Left lung (tissue), 10 donors: ENCODE data around the gene AFP. TPM values are rescaled to one million over a fixed set of nuclear protein-coding genes. Genes with fewer than 3 reads are reported as not detected.

Experiments
- ATAC-seq: fragments of 200-7000 bp; cut with Tn5 transposase; one replicate; pipeline ENCODE4 v1.9.1; 2020; ENCODE audit warnings: moderate library complexity
- DNase-seq, 4 donors: peaks; one replicate each; pipeline ENCODE4 v3.0.0-alpha.2; 2013 to 2020
- H3K27ac ChIP-seq, 2 donors: fragments of 200-600 bp; sonication (generic) in 1 of 2; one replicate each; pipeline versions ENCODE4 v1.5.0 to v1.8.0; 2020 to 2021
- H3K27me3 ChIP-seq, 2 donors: fragments of 200-600 bp; sonication (generic) in 1 of 2; one replicate each; pipeline versions ENCODE4 v1.5.0 to v1.8.0; 2020 to 2021
- H3K36me3 ChIP-seq, 2 donors: fragments of 200-600 bp; sonication (generic) in 1 of 2; one replicate each; pipeline versions ENCODE4 v1.5.0 to v1.8.0; 2020 to 2021
- H3K4me1 ChIP-seq, 2 donors: fragments of 200-600 bp; one replicate each; pipeline ENCODE4 v1.8.0; 2021
- H3K4me3 ChIP-seq, 2 donors: fragments of 200-600 bp; sonication (generic) in 1 of 2; one replicate each; pipeline versions ENCODE4 v1.5.0 to v1.8.0; 2020 to 2021; ENCODE audit warnings: mild to moderate bottlenecking in 1 of 2
- H3K9me3 ChIP-seq, 2 donors: fragments of 200-600 bp; sonication (generic) in 1 of 2; one replicate each; pipeline versions ENCODE4 v1.5.0 to v1.8.0; 2020 to 2021
- CTCF ChIP-seq, 2 donors: fragments of 200-600 bp; sonication (generic) in 1 of 2; IDR thresholded peaks; one replicate each; pipeline versions ENCODE4 v1.5.0 to v1.8.0; 2021; ENCODE audit warnings: antibody characterized with exemption in 2 of 2
- intact Hi-C, 2 donors: fragments of 100-400 bp; cut with DNase I; formaldehyde crosslinking; loops; one replicate each; pipeline versions ENCODE4 v1.11.2 to v1.14.2; 2022
- polyA plus RNA-seq, 6 donors: library from polyadenylated mRNA; unstranded; fragments of 120-200 nt; gene quantifications; one replicate each; pipeline ENCODE4 v1.2.1, GENCODE V29; 2013; ENCODE audit not compliant: insufficient read length in 6 of 6
- total RNA-seq, 2 donors: library from RNA; stranded (reverse); fragmentation: NEBNext Ultra II Directional; extraction: Animal tissue kit (Norgen Biotek cat#: 25700); gene quantifications; one replicate each; pipeline ENCODE4 v1.2.1, GENCODE V29; 2021
- donor health status: DM: no; HTN: yes; CAD: no.
- donor health status: DM: no; HTN: no; CAD: no.

Gene AFP
- total and polyA plus RNA-seq, 8 donors, result 0.73 to 25.5 (median 2.5) TPM; not detected in 1

- no peak for TF ChIP-seq CTCF (IDR thresholded peaks at IDR 0.05)
- Histone ChIP-seq H3K4me1 (no peaks in the 10 kb centered on the region), H3K27me3 (no peaks in the 10 kb centered on the region), H3K36me3 (no peaks in the 10 kb centered on the region), H3K9me3 (no peaks in the 10 kb centered on the region), H3K27ac (no peak overlapping the region), H3K4me3 (no peak overlapping the region)
- DNase-seq, result no peak
- ATAC-seq, result no peak
- intact Hi-C loops, result no loop called here
Measured at GRCh38 chr4:73437558-73437956, 1.5 kb downstream of the AFP start.

- Histone ChIP-seq H3K27ac (no peak overlapping the region), H3K4me1 (no peaks in the 10 kb centered on the region), H3K4me3 (no peak overlapping the region), H3K36me3 (no peaks in the 10 kb centered on the region), H3K9me3 (no peaks in the 10 kb centered on the region), H3K27me3 (no peaks in the 10 kb centered on the region)
- ATAC-seq (no peak), DNase-seq (no peak)
- no peak for TF ChIP-seq CTCF (IDR thresholded peaks at IDR 0.05)
- intact Hi-C loops, result no loop called here
Measured at GRCh38 chr4:73438048-73438447, 2.0 kb downstream of the AFP start.

GRCh38 chr4:73438582-73439215 lies 2.7 kb downstream of the AFP start:
- TF ChIP-seq CTCF (IDR thresholded peaks at IDR 0.05), result no peak
- Histone ChIP-seq H3K9me3 (no peaks in the 10 kb centered on the region), H3K27ac (no peak overlapping the region), H3K4me1 (no peaks in the 10 kb centered on the region), H3K36me3 (no peaks in the 10 kb centered on the region), H3K4me3 (no peak overlapping the region), H3K27me3 (no peaks in the 10 kb centered on the region)
- ATAC-seq, result no peak
- intact Hi-C loops, result no loop called here
- no peak for DNase-seq

- no peak overlapping the region for H3K4me3 ChIP-seq
- no peaks in the 10 kb centered on the region for H3K9me3 ChIP-seq
- no peak for DNase-seq
- no peak for ATAC-seq
- H3K27ac ChIP-seq, result no peak overlapping the region
- no peaks in the 10 kb centered on the region for H3K4me1 ChIP-seq
- no peaks in the 10 kb centered on the region for H3K36me3 ChIP-seq
- intact Hi-C loops, result no loop called here
- no peak for TF ChIP-seq CTCF (IDR thresholded peaks at IDR 0.05)
- H3K27me3 ChIP-seq, result no peaks in the 10 kb centered on the region
Measured at GRCh38 chr4:73439445-73439844, 3.4 kb downstream of the AFP start.

- TF ChIP-seq CTCF (IDR thresholded peaks at IDR 0.05), result no peak
- Histone ChIP-seq H3K27me3 (no peaks in the 10 kb centered on the region), H3K4me1 (no peaks in the 10 kb centered on the region), H3K36me3 (no peaks in the 10 kb centered on the region), H3K27ac (no peak overlapping the region), H3K4me3 (no peak overlapping the region), H3K9me3 (no peaks in the 10 kb centered on the region)
- DNase-seq (no peak), ATAC-seq (no peak)
- intact Hi-C loops, result no loop called here
Measured at GRCh38 chr4:73439991-73440390, 4.0 kb downstream of the AFP start.
